K562 (cell line): ENCODE measurements around the gene GPR32. TPM values are rescaled to one million over a fixed set of nuclear protein-coding genes. Genes with fewer than 3 reads are reported as not detected.

ENCODE experiments used
- HCFC1 ChIP-seq: IDR thresholded peaks from 2 replicates; pipeline ENCODE4 v1.6.1; 2012; ENCODE audit warnings: low read depth, low read length, improper control_type of control experiment
- MTA3 ChIP-seq: fragments of 450-650 bp; formaldehyde crosslinking; IDR thresholded peaks from 2 replicates; pipeline ENCODE4 v1.6.1; 2017; ENCODE audit warnings: mild to moderate bottlenecking, borderline replicate concordance
- MYC ChIP-seq, 2 experiments: fragments of 250-450 bp in 1 of 2; sonication (Bioruptor Pico) in 1 of 2; IDR thresholded peaks; 2 replicates each; pipeline versions ENCODE4 v1.5.1 to v1.6.1; 2012 to 2021; ENCODE audit warnings: low read depth in 2 of 2, borderline replicate concordance in 1 of 2, improper control_type of control experiment in 1 of 2, low read length in 1 of 2, mild to moderate bottlenecking in 1 of 2, moderate library complexity in 1 of 2
- NRF1 ChIP-seq, 2 experiments: fragments of 450-650 bp; IDR thresholded peaks in 1 of 2; conservative IDR thresholded peaks in 1 of 2; 2 replicates each; pipeline ENCODE4 v1.6.1; 2014; ENCODE audit warnings: mild to moderate bottlenecking in 2 of 2
- REST ChIP-seq, 2 experiments: fragments of 450-650 bp; formaldehyde crosslinking in 1 of 2; IDR thresholded peaks; 2 replicates each; pipeline versions ENCODE4 v1.4.0 to v1.6.1; 2014 to 2020; ENCODE audit warnings: mild to moderate bottlenecking in 2 of 2, borderline replicate concordance in 1 of 2, low read depth in 1 of 2
- SPI1 ChIP-seq: IDR thresholded peaks from 2 replicates; pipeline ENCODE4 v1.6.1; 2011; ENCODE audit warnings: low read depth, low read length, control low read depth, borderline replicate concordance
- TFAP4 ChIP-seq: sonication (generic); formaldehyde crosslinking; IDR thresholded peaks from 2 replicates; pipeline ENCODE4 v1.8.0; 2022; ENCODE audit warnings: missing genetic modification reagents, mild to moderate bottlenecking, moderate library complexity, borderline replicate concordance
- ZZZ3 ChIP-seq: fragments of 450-650 bp; IDR thresholded peaks from 2 replicates; pipeline ENCODE4 v1.6.1; 2016; ENCODE audit warnings: antibody characterized with exemption, mild to moderate bottlenecking, moderate library complexity
- polyA plus RNA-seq, 8 experiments: library from polyadenylated mRNA; depleted of rRNA in 4 of 8; stranded (reverse) in 5 of 8; unstranded in 3 of 8; fragments of >200 nt; fragmentation: Nextera tagmentation in 2 of 8; fragmentation: Illumina TruSeq in 1 of 8; extraction: Ambion mirVana in 2 of 8; extraction: Trizol in 1 of 8; gene quantifications; 2 replicates each; pipeline versions ENCODE4 v1.2.1 to v1.2.3, GENCODE V29; 2011 to 2014; ENCODE audit warnings: inconsistent platforms in 1 of 8, missing spikeins in 1 of 8
- total RNA-seq, 7 experiments: library from RNA; depleted of rRNA in 6 of 7; stranded (reverse); fragments of >200 nt in 6 of 7; fragmentation: Illumina TruSeq in 2 of 7; extraction: Trizol in 2 of 7; gene quantifications; 2 replicates each; pipeline versions ENCODE4 v1.2.1 to v1.2.3, GENCODE V29; 2011 to 2021; ENCODE audit warnings: low replicate concordance in 1 of 7
- TF ChIP-seq, protein P1 (sequence below): IDR thresholded peaks from 2 replicates; pipeline ENCODE4 v1.6.1; 2011; ENCODE audit warnings: borderline replicate concordance, low read depth, mild to moderate bottlenecking, moderate library complexity, low read length; ENCODE audit not compliant: insufficient read depth, poor library complexity, severe bottlenecking
- TF ChIP-seq, protein P2 (sequence below): fragments of 450-650 bp; IDR thresholded peaks from 2 replicates; pipeline ENCODE4 v1.6.1; 2016; ENCODE audit warnings: mild to moderate bottlenecking

GPR32 gene
- total and polyA plus RNA-seq, 9 of the 15 experiments (the other 6 are each of a cell fraction or from before 2014, with no cell fraction given): not detected

GRCh38 chr19:50720921-50721381, 49.3 kb upstream of the GPR32 start (continued):
- TF ChIP-seq REST (IDR thresholded peaks at IDR 0.05; ENCODE audit: borderline replicate concordance) (peak; percentile 26; the same call in 1 of the 2 replicates), REST (CRISPR knock-in tag; IDR thresholded peaks at IDR 0.05; ENCODE audit: low read depth) (0 out of 2 replicates have a peak, but pooled peaks have one; percentile 41), TFAP4 (CRISPR knock-in tag) (peak; percentile 30; the same call in 1 of the 2 replicates), HCFC1 (no peak), MTA3 (no peak), MYC (IDR thresholded peaks at IDR 0.05; ENCODE audit: low read depth, low read length) (no peak), MYC (CRISPR knock-in tag; IDR thresholded peaks at IDR 0.05; ENCODE audit: borderline replicate concordance, low read depth) (no peak), NRF1 (conservative IDR thresholded peaks at IDR 0.05 in 1 of 2, IDR thresholded peaks at IDR 0.05 in 1 of 2) (peak in 1 of 2 experiments; percentile 31; a peak in 2 of 4 replicates), SPI1 (peak; percentile 78; the same call in 1 of the 2 replicates), ZZZ3 (no peak)
- TF ChIP-seq, protein P1, sequence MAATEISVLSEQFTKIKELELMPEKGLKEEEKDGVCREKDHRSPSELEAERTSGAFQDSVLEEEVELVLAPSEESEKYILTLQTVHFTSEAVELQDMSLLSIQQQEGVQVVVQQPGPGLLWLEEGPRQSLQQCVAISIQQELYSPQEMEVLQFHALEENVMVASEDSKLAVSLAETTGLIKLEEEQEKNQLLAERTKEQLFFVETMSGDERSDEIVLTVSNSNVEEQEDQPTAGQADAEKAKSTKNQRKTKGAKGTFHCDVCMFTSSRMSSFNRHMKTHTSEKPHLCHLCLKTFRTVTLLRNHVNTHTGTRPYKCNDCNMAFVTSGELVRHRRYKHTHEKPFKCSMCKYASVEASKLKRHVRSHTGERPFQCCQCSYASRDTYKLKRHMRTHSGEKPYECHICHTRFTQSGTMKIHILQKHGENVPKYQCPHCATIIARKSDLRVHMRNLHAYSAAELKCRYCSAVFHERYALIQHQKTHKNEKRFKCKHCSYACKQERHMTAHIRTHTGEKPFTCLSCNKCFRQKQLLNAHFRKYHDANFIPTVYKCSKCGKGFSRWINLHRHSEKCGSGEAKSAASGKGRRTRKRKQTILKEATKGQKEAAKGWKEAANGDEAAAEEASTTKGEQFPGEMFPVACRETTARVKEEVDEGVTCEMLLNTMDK: peak; percentile 64
- TF ChIP-seq, protein P2, sequence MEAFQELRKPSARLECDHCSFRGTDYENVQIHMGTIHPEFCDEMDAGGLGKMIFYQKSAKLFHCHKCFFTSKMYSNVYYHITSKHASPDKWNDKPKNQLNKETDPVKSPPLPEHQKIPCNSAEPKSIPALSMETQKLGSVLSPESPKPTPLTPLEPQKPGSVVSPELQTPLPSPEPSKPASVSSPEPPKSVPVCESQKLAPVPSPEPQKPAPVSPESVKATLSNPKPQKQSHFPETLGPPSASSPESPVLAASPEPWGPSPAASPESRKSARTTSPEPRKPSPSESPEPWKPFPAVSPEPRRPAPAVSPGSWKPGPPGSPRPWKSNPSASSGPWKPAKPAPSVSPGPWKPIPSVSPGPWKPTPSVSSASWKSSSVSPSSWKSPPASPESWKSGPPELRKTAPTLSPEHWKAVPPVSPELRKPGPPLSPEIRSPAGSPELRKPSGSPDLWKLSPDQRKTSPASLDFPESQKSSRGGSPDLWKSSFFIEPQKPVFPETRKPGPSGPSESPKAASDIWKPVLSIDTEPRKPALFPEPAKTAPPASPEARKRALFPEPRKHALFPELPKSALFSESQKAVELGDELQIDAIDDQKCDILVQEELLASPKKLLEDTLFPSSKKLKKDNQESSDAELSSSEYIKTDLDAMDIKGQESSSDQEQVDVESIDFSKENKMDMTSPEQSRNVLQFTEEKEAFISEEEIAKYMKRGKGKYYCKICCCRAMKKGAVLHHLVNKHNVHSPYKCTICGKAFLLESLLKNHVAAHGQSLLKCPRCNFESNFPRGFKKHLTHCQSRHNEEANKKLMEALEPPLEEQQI: no peak
- TF ChIP-seq, all 486 proteins: peak for 7
